OCI-LY3 (cell line): ENCODE results near the gene TMEM178B.

Source experiments
- H2AFZ ChIP-seq: fragments of 200-600, 300-600 bp; shearing (Covaris generic); 2 replicates; pipeline ENCODE4 v1.6.0; 2014; ENCODE audit warnings: antibody characterized with exemption, low read depth, low read length
- H3K27ac ChIP-seq: fragments of 200-600, 300-600 bp; sonication (generic); 2 replicates; pipeline ENCODE4 v1.5.1; 2014; ENCODE audit warnings: mild to moderate bottlenecking, low read length, moderate library complexity, mixed read lengths
- H3K27me3 ChIP-seq: fragments of 200-600, 300-600 bp; sonication (generic); 2 replicates; pipeline ENCODE4 v1.6.1; 2014; ENCODE audit warnings: low read depth, low read length, mixed read lengths
- H3K36me3 ChIP-seq: fragments of 200-600, 300-600 bp; sonication (generic); replicated peaks from 2 replicates; pipeline ENCODE3; 2014; ENCODE audit warnings: low read depth, low read length, mixed read lengths
- H3K4me1 ChIP-seq: fragments of 300-600, 200-600 bp; sonication (generic); 2 replicates; pipeline ENCODE4 v1.6.1; 2014; ENCODE audit warnings: low read length, mixed read lengths
- H3K4me2 ChIP-seq: fragments of 200-600, 300-600 bp; sonication (generic); 2 replicates; pipeline ENCODE4 v1.6.1; 2014; ENCODE audit warnings: low read length, mixed read lengths
- H3K4me3 ChIP-seq: fragments of 300-600, 200-600 bp; sonication (generic); 2 replicates; pipeline ENCODE4 v1.5.1; 2014; ENCODE audit warnings: antibody characterized with exemption, mild to moderate bottlenecking, low read length, moderate library complexity
- H3K79me2 ChIP-seq: fragments of 300-600, 200-600 bp; shearing (Covaris generic); 2 replicates; pipeline ENCODE4 v1.6.1; 2014; ENCODE audit warnings: mild to moderate bottlenecking, low read length, mixed read lengths
- H3K9ac ChIP-seq: fragments of 300-600, 200-600 bp; shearing (Covaris generic); 2 replicates; pipeline ENCODE4 v1.6.0; 2014; ENCODE audit warnings: mild to moderate bottlenecking, low read length, moderate library complexity
- H3K9me3 ChIP-seq: fragments of 200-600, 300-600 bp; shearing (Covaris generic); 2 replicates; pipeline ENCODE4 v1.6.1; 2014; ENCODE audit warnings: low read length, mixed read lengths; ENCODE audit not compliant: insufficient read depth
- H4K20me1 ChIP-seq: fragments of 200-600, 300-600 bp; sonication (generic); 2 replicates; pipeline ENCODE4 v1.6.1; 2016; ENCODE audit warnings: low read length, mixed read lengths; ENCODE audit not compliant: insufficient read depth
- CTCF ChIP-seq: fragments of 200-600, 300-600 bp; sonication (generic); IDR thresholded peaks from 2 replicates; pipeline ENCODE4 v1.5.1; 2014; ENCODE audit warnings: antibody characterized with exemption, low read length, low read depth
- EZH2phosphoT487 ChIP-seq: fragments of 200-600 bp; shearing (Covaris generic); IDR thresholded peaks from 2 replicates; pipeline ENCODE4 v1.6.1; 2018; ENCODE audit warnings: antibody characterized with exemption, mixed run types, low read depth

The TMEM178B gene

GRCh38 chr7:141486959-141487358, 413.1 kb downstream of the TMEM178B start:
- no peak overlapping the region for H2AFZ ChIP-seq
- TF ChIP-seq EZH2phosphoT487 (no peak), CTCF (no peak)
- no peaks in the 10 kb centered on the region for H3K27me3 ChIP-seq

GRCh38 chr7:141490474-141490873, 416.6 kb downstream of the TMEM178B start:
- TF ChIP-seq CTCF (no peak), EZH2phosphoT487 (no peak)
- H4K20me1 ChIP-seq, result no peaks in the 10 kb centered on the region
- no peak overlapping the region for H3K9ac ChIP-seq
- H2AFZ ChIP-seq, result no peak overlapping the region
- H3K4me1 ChIP-seq, result no peaks in the 10 kb centered on the region
- H3K4me2 ChIP-seq, result no peak overlapping the region
- H3K79me2 ChIP-seq, result no peaks in the 10 kb centered on the region
- no peaks in the 10 kb centered on the region for H3K36me3 ChIP-seq
- H3K4me3 ChIP-seq, result no peak overlapping the region
- H3K27me3 ChIP-seq, result no peaks in the 10 kb centered on the region
- H3K9me3 ChIP-seq, result no peaks in the 10 kb centered on the region
- no peak overlapping the region for H3K27ac ChIP-seq

More at GRCh38 chr7:141486959-141487358, 413.1 kb downstream of the TMEM178B start:
- no peak overlapping the region for H3K4me3 ChIP-seq
- H3K79me2 ChIP-seq, result no peaks in the 10 kb centered on the region
- H3K9me3 ChIP-seq, result no peaks in the 10 kb centered on the region
- no peak overlapping the region for H3K9ac ChIP-seq
- no peaks in the 10 kb centered on the region for H4K20me1 ChIP-seq
- no peaks in the 10 kb centered on the region for H3K36me3 ChIP-seq
- H3K4me2 ChIP-seq, result no peak overlapping the region
- H3K27ac ChIP-seq, result no peak overlapping the region
- peaks cover 5% of the 10 kb centered on the region; the same call in 1 of the 2 replicates for H3K4me1 ChIP-seq

- H3K27me3 ChIP-seq, result peaks cover 8% of the 10 kb centered on the region; the same call in 1 of the 2 replicates
- no peak for TF ChIP-seq EZH2phosphoT487
- no peak for TF ChIP-seq CTCF
- no peaks in the 10 kb centered on the region for H3K9me3 ChIP-seq
Observed at GRCh38 chr7:141495057-141495456, 421.2 kb downstream of the TMEM178B start.

GRCh38 chr7:141497391-141497790, 423.5 kb downstream of the TMEM178B start:
- no peak for TF ChIP-seq CTCF
- no peak for TF ChIP-seq EZH2phosphoT487
- H3K9me3 ChIP-seq, result no peaks in the 10 kb centered on the region

More at GRCh38 chr7:141495057-141495456, 421.2 kb downstream of the TMEM178B start:
- no peaks in the 10 kb centered on the region for H3K36me3 ChIP-seq
- H3K79me2 ChIP-seq, result no peaks in the 10 kb centered on the region
- H3K4me1 ChIP-seq, result no peaks in the 10 kb centered on the region
- no peak overlapping the region for H3K27ac ChIP-seq
- no peak overlapping the region for H3K4me3 ChIP-seq
- no peak overlapping the region for H3K9ac ChIP-seq
- H2AFZ ChIP-seq, result no peak overlapping the region
- no peak overlapping the region for H3K4me2 ChIP-seq
- H4K20me1 ChIP-seq, result no peaks in the 10 kb centered on the region

More at GRCh38 chr7:141497391-141497790, 423.5 kb downstream of the TMEM178B start:
- H3K4me1 ChIP-seq, result no peaks in the 10 kb centered on the region
- H3K36me3 ChIP-seq, result no peaks in the 10 kb centered on the region
- H3K9ac ChIP-seq, result no peak overlapping the region
- peaks cover 8% of the 10 kb centered on the region; the same call in 1 of the 2 replicates for H3K27me3 ChIP-seq
- no peak overlapping the region for H3K27ac ChIP-seq
- H3K4me3 ChIP-seq, result no peak overlapping the region
- H3K4me2 ChIP-seq, result no peak overlapping the region
- no peak overlapping the region for H2AFZ ChIP-seq
- H3K79me2 ChIP-seq, result no peaks in the 10 kb centered on the region
- H4K20me1 ChIP-seq, result no peaks in the 10 kb centered on the region
